CD4-positive, alpha-beta T cell treated with Interleukin-10 for 1 hour (primary cell): ENCODE data around the gene MS4A18.
"Not testable (repeated sequence)": the region's sequence is repeated elsewhere in the genome, so short reads cannot be mapped to it uniquely, and the experiment has no call there.

Experiments
- DNase-seq: peaks from one replicate; pipeline ENCODE4 v3.0.0-alpha.2; 2020

The MS4A18 gene

GRCh38 chr11:60740573-60740972 lies 16.1 kb downstream of the MS4A18 start:
- no peak for DNase-seq

DNA sequence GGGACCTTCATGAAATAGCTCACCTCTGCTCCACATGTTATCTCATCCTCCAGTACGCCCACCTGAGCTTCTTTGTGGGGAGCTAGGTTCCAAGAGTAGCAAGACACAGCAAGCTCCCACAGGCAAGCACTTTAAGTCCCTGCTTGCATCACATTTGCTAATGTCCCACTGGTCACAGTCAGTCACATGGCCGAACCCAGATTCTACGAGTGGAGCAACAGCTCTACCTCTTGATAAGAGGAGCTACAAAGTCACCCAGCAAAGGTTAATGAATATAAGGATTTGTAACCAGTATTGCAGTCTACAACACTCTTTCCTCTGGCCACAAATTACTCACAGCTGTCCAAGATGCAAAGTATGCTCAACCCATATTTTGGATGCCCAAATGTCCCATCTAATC lies 16.9 kb downstream of the MS4A18 start:
- no peak for DNase-seq

- no peak for DNase-seq
Measured at GRCh38 chr11:60743058-60743457, 18.5 kb downstream of the MS4A18 start.

DNA sequence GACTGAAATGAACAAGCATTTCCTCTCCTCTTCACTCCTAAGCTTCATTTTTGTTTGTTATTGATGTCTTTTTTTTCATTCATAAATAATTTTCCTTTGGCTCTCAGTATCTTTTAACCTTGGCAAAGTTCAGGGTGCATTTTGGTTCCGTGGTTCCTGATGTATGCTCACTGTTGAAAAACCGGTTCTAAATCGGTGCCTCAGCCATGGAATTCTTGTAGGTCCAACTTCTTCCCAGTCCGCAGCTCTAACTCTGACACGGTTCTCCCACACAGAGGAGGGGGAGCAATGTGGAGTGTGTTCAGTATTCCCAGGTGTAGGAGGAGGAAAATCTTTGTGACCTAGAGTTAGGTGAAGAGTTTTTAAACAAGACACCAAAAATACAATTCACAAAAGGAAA lies 19.6 kb downstream of the MS4A18 start:
- no peak for DNase-seq

DNA sequence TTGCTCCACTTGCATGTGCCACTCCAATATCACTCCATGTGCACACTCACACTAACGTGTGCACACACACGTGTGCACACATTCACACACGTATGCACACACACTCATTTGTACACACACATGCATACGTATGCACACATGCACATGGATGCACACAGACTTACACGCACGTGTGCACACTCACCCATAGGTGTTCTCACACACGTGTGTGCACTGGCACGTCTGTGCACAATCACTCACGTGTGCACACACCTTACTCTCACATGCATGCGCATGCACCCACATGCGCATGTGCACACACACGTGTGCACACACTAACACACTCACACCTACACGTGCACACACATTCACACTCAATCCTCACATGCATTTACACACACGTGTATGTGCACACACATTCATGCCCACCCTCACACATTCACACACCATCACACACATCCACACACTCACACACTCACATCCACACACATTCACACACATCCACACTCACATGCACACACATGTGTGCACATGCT lies 22.9 kb downstream of the MS4A18 start:
- no peak for DNase-seq

DNA sequence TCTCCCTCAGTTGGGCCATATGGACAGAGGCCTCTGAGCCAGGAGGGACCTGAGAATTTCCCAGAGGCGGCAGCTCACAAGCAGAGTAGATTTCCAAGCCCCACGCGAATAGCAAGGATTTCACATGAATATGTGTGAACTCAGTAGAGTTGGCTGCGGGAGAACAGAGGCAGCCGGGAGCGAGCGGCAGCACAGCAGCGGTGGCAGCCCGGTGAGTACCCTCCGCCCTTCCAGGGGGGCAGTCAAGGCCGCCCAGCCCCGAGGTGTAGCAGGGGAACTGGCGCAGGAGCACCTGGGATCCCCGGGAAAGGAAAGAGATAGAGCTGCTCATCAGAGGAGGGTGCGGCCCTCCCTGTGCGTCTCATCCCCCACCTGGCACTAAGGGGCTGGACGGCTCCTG lies 23.7 kb downstream of the MS4A18 start:
- no peak for DNase-seq

- no peak for DNase-seq
Measured at GRCh38 chr11:60748821-60749220, 24.3 kb downstream of the MS4A18 start.

DNA sequence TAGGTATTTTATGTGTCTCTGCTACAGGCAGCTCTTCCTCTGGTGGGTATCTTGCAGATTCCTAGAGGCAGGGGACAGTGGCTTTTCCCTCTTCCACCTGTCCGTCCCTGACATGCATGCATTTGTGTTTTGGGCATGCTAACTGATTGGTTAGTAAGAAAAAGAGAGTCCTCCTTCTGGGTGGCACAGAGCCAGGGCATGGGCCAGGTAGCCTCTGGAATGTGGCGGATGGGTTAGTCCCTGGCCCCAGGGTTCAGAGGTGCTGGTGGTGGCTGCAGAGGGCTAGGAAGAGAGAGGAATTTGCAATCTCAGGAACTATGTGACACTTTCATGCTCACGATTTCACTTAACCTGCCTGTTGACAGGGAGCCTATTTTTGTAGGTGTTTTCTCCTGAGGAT lies 26.4 kb downstream of the MS4A18 start:
- no peak for DNase-seq

- DNase-seq = no peak
Measured at GRCh38 chr11:60753309-60753708, 28.8 kb downstream of the MS4A18 start.

DNA sequence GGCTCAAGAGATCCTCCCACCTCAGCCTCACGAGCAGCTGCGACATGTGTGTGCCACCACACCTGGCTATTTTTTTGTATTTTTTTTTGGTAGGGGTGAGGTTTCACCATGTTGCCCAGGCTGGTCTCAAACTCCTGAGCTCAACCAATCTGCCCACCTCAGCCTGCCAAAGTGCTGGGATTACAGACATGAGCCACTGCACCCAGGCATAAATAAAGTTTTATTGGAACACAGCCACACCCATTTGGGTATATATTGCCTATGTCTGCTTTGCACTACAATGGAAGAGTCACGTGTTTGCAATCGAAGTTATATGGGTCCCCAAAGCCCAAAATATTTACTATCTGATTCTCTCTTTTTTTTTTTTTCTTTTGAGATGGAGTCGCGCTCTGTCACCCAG lies 30.4 kb downstream of the MS4A18 start:
- no peak for DNase-seq

- DNase-seq = no peak
Measured at GRCh38 chr11:60756307-60757032, 31.9 kb downstream of the MS4A18 start, which contains the start of gene MS4A15. MS4A15 (plus strand) TSS chr11:60756867; CDS start chr11:60763734, 6,867 bp downstream.

GRCh38 chr11:60757231-60757800 lies 32.8 kb downstream of the MS4A18 start:
- no peak for DNase-seq

- not testable (repeated sequence) for DNase-seq
Measured at GRCh38 chr11:60758671-60759070, 34.2 kb downstream of the MS4A18 start.

DNA sequence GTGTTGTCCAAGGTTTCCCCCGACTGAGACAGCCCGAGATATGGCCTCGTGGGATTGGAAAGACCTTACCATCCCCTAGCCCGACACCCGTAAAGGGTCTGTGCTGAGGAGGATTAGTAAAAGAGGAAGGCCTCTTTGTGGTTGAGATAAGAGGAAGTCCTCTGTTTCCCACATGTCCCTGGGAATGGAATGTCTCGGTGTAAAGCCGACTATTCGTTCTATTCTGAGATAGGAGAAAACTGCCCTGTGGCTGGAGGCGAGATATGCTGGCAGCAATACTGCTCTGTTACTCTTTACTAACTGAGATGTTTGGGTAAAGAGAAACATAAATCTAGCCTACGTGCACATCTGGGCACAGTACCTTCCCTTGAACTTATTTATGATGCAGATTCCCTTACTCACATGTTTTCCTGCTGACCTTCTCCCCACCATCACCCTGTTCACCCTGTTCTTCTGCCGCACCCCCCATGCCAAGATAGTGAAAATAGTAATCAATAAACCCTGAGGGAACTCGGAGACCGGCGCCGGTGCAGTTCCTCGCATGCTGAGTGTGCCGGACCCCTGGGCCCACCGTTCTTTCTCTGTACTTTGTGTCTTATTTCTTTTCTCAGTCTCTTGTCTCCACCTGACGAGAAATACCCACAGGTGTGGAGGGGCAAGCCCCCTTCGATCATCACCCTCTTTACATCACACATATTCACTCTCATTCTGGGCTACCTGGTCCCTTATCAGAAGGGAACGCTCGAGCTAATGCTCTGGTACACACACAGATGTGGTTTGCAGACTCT lies 35.1 kb downstream of the MS4A18 start:
- DNase-seq = not testable (repeated sequence)

- DNase-seq = no peak
Measured at GRCh38 chr11:60761436-60762190, 37.1 kb downstream of the MS4A18 start.

- no peak for DNase-seq
Measured at GRCh38 chr11:60762851-60763691, 38.6 kb downstream of the MS4A18 start.

DNA sequence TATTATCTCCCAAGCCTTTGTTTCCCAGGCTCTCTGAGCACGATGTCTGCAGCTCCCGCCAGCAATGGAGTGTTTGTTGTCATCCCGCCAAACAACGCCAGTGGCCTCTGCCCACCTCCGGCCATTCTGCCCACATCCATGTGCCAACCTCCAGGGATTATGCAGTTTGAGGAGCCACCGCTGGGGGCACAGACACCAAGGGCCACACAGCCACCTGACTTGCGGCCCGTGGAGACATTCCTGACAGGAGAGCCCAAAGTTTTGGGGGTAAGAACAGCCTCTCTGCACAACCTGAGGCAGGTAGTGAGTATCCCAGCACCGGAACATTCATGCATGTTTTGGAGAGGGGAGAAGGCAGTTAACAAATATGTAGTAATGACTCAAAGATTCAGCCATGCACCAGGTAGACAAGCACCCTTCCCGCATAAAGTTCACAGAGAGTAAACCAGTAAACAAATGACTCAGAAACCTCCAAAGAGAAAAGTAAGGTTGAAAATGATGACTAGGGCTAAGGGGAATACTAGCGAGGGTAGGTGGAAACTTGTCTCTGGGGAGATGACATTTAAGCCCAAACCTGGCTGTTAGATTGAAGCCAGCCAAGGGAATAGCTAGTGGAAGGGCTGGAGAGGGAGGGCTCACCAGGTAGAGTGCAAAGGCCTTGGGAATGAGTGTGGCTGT lies 39.3 kb downstream of the MS4A18 start:
- DNase-seq = no peak

DNA sequence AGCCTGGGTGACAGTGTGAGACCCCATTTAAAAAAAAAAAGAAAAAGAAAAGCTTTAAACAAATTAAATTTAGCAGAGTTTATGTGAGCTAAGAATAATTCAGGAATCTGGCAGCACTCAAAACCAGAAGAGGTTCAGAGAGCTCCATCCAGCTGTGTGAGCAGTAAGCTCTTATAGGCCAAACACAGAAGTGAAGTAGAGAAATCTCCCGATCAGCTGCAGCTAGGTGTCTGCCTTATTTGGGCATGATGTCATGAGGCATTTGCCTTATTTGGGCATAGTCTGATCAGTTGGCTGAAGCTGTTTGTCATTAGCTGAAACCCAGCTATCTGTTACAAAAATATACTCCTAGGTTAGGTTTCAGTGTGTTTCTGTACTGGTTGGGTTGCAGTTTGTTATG lies 40.4 kb downstream of the MS4A18 start:
- DNase-seq = no peak

DNA sequence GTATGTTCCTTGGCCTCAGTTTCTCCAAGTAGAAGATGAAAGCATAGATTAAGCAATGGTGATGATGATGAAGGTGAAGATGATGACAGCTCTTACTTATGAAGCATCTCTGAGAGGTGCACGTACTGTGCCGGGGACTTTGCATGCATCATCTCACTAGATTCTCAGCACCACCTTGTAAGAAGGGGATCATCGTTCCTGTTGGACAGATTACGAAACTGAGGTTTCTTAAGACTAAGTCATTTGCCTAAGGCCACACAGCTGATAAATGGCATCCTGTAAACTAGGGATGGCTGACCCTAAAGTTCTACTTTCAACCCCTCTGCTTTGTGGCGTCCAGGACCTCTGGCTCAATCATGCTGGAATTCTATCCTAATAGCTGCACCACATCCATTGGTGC lies 40.8 kb downstream of the MS4A18 start:
- DNase-seq = no peak

DNA sequence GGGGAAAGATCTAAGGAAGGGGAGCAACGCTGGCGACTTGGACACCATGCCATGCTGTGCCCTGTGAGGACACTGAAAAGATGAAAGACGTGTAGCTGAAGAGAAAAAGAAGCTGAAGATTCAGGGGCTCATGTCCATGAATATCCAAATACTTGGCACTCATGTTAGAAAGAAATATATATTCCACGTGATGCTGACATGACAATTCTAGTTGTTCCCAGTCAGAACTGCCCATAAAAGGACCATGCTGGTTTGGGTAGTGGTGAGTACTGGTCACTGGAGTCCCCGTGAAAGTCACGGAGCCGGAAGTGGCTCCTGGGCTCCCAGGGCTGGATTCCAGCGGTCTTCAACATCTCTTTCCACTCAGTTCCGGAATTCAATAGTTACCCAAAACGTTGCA lies 42.0 kb downstream of the MS4A18 start:
- no peak for DNase-seq

DNA sequence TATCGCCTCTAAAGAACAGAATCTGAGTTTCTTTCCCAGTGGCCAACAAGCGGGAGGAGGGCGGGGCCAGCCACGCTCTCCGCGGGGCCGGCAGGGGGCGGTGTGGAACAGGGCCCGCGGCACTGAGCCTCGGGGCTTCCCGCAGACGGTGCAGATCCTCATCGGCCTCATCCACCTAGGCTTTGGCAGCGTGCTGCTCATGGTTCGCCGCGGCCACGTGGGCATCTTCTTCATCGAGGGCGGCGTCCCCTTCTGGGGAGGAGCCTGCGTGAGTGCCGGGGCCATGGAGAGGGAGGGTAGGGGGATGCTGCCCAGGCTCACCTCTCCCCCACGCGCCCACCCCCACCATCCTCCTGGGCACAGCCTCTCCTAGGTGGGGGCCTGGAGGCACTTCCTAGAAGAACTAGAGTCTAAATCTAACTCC lies 42.9 kb downstream of the MS4A18 start:
- DNase-seq = no peak
